ENCODE measurements around the gene RBFOX2. TPM values are rescaled to one million over a fixed set of nuclear protein-coding genes. Genes with fewer than 3 reads are reported as not detected.

Gene RBFOX2
- total RNA-seq, 1 experiment from 2014 or later = 43.3 TPM

DNA sequence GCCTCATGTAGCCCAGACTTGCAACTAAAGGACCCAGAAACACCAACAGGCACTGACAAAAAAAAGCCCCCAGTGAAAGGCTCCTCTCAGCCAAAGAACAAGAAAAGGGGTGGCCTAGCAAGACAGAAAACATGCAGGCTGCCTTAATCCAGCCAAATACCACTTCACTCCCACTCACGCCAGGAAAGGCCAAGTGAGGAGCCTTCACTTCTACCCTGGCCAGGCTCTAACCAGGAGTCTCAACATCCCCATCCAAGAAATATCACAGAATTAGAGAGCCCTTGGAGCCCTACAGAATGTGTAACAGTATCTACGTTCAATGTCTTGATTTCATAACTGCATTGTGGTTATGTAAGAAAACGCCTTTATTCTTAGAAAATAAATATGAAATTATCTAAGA lies 162.0 kb downstream of the RBFOX2 start:
- DNase-seq (ENCODE audit: low spot score) = no peak

GRCh38 chr22:35864545-35865165 lies 164.0 kb downstream of the RBFOX2 start:
- no peak for DNase-seq (ENCODE audit: low spot score)

GRCh38 chr22:35863432-35863831 lies 165.2 kb downstream of the RBFOX2 start:
- DNase-seq (ENCODE audit: low spot score) = no peak

DNA sequence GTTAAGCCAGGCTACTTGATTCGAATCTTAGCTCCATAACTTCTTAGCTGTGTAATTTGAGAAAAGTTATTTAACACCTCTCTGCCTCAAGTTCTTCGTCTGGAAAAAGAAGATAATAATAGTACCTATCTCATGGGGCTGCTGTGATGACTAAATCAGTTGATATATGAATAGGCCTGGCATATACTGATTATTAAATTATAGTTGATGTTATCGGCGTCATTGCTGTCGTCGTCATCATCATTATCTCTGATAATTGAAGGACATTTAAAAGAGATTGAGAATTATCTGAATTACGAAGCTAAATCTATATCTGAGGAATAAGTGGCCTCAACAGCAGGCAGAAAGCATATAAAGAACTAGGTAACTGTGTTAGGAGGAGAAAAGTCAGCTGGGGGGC lies 165.9 kb downstream of the RBFOX2 start:
- DNase-seq (ENCODE audit: low spot score) = no peak

GRCh38 chr22:35861451-35861850 lies 167.2 kb downstream of the RBFOX2 start:
- no peak for DNase-seq (ENCODE audit: low spot score)

GRCh38 chr22:35860837-35861236 lies 167.8 kb downstream of the RBFOX2 start:
- DNase-seq (ENCODE audit: low spot score) = no peak

DNA sequence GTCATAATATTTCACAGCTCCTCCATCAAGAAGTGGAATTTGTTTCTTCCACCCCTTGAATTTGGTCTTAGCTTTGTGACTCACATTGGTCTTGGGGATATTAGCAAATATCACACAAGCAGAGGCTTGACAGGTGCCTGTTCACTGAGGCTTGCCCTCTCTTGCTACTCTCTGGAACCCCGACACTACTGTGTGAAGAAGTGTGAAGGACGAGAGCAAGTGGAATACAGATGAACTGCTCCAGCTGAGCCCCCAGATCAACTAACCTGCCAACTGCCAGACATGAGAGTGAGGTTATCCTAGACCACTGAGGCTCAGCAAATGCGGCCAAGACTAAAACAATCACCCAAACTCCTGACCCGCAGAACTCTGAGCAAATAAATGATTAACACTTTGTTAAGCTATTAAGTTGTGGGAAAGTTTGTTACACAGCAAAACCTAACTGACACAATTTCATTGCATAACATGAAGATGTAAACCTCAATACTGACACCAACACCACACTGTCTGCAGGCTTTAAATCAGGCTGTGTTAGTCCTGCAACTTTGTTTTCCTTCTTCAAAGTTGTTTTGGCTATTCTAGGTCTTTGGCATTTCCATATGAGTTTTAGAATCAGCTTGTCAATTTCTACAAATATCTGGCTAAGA lies 168.4 kb downstream of the RBFOX2 start:
- DNase-seq (ENCODE audit: low spot score) = no peak

DNA sequence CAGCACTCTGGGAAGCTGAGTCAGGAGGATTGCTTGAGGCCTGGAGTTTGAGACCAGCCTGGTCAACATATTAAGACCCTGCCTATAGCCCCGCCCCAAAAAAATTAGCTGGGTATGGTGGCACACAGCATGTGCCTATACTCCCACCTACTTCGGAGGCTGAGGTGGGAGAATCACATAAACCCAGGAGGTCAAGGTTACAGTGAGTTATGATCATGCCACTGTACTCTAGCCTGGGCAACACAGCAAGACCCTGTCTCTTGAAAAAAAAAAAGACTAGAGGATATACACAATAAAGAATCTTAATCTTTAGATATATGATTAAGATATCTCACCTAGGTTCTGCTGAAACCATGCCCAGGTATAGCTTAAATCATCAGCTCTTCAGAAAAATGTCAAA lies 174.3 kb downstream of the RBFOX2 start:
- DNase-seq (ENCODE audit: low spot score) = no peak

- no peak for DNase-seq (ENCODE audit: low spot score)
These were observed 176.5 kb downstream of the RBFOX2 start for GRCh38 chr22:35852076-35852475.

DNA sequence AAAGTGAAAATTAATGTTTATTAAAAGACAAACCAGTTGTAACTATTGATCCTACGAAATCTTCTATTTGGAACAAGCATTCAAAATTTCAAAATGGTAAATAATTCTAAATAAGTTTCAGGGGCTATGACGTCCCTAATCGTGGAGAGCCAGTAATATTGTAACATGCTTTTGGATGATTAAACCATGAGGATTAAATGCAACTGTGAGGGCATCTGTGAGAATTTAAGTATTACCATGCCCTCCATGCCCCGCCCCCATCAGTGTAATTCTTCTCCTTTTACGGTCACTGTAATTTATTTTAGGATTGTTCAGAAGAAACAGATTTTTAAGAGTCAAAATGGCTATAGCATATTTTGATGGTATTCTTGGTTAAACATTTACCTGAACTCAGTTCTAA lies 177.8 kb downstream of the RBFOX2 start:
- DNase-seq (ENCODE audit: low spot score) = no peak

GRCh38 chr22:35846804-35847203 lies 181.8 kb downstream of the RBFOX2 start:
- peak; percentile 9 for DNase-seq (ENCODE audit: low spot score)

GRCh38 chr22:35844886-35845285 lies 183.7 kb downstream of the RBFOX2 start:
- no peak for DNase-seq (ENCODE audit: low spot score)

- peak; percentile 58 for DNase-seq (ENCODE audit: low spot score)
These were observed 185.7 kb downstream of the RBFOX2 start for GRCh38 chr22:35842954-35843353.

DNA sequence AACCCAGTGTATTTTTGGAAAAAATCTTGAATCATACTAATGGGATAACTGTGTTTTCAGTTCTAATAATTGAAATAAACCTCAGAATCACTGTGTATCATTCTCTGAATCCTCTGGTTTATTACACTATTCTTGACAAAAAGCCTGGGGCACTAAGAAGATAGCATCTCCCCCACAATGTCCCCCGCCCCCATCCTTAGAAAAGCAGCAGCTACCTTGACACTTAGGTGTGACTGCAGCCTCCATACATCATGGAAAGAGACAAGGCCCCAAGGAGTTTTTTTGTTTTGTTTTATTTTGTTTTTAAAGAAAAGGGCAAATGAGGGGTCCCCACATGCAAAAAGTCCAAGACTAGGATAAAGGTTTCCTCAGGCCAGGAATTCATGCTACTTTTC lies 186.1 kb downstream of the RBFOX2 start:
- no peak for DNase-seq (ENCODE audit: low spot score)

DNA sequence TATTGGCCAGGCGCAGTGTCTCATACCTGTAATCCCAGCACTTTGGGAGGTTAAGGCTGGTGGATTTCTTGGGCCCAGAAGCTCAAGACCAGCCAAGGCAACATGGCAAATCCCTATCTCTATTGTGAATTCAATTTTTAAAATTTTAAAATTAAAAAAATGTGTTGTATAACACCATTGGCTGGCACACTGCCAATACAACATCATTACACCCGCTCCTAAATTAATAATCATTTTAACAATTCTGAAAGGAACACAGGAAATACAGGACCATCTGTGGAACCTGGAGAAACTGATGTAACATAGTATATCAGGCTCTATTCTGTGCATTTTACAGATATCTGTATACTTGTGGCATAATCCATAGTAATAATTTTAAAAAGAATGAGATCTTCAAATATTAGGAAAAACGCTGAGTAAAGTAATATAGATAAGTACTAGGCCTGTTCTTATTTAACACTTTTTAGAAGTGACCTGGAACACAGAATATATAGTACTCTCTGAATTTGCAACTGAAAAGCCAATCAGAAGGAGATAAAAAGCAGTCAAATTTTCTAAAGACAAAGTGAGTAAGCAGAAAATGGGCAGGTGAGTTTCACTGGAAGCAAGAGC lies 186.6 kb downstream of the RBFOX2 start:
- no peak for DNase-seq (ENCODE audit: low spot score)

DNA sequence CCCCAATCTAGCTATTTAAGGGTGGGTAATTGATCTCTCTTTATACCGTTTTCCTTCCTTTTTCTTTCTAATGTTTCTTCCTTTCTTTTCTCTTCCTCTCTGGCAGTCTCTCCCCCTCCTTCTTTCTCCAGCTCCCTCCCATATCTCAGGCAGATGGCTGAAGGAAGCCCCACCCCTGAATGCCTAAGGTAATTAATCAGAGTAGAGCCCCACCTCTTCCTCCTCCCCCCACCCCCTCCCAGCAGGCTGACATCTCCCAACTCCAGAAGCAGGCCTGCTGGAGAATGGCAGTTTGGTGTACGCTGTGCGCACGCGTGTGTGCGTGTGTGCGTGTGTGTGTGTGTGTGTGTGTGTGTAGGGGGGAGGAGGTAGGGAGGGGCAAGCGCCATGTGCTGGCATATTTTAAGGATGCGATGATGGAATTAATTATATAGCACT lies 188.3 kb downstream of the RBFOX2 start:
- peak; percentile 86 for DNase-seq (ENCODE audit: low spot score)

GRCh38 chr22:35839841-35840301 lies 188.8 kb downstream of the RBFOX2 start:
- DNase-seq (ENCODE audit: low spot score) = peak; percentile 54

- no peak for DNase-seq (ENCODE audit: low spot score)
These were observed 189.6 kb downstream of the RBFOX2 start for GRCh38 chr22:35838855-35839576.

DNA sequence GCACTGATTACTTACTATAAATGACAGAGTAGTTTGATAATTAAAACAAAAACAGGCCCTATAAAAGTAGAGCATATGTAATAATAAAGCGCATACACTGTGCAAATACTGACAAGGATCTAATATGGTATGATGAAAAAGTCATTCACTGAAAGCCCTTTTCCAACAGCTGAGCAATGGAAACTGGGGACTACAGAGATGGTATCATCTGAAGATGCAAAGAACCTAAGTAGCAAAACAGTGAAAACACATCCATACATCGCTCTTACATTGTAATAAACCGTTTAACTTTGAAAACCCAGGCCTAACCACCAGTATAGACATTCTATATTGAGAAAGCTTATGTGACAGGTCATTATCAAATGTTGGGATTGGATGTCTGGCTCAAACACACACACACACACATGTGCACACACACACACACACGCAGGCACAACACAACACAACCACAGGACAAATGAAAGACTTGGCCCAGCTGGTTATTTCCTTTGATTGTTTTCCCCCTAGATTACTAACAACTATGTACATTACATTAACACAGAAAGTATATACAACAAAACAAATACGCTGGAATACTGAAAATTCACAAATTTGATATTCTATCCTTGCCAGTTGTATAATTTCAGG lies 191.4 kb downstream of the RBFOX2 start:
- no peak for DNase-seq (ENCODE audit: low spot score)

DNA sequence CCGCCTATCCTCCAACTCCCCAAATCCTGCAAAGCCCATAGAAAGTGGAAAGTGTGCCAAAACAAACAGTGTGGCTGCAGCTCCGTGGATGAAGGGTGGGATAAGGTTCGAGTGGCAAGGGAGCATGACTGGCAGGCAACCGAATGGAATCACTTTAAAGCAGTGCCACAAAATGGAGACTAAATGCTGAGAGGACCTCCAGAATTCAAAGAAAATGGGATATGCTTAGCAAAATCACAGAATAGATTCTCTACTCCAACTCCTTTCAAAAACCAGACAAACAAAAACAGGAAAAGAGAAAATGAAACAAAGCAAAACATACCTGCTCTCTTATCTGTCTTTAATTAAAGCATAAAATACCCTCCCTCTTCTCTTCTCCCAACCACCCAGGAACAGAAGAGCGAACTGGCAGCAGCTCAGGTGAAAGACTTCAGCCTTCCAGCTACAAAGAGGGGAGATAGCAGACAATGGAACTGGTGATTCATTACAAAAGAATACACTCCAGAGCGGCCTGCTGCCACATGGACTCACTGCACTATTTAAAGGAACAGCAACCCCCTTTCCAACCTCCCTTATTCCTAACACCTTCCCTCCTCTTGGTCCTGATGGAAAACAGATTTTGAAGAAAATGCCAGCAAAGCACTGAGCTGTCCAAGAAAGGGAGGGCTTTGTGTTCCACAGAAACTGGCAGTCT lies 192.5 kb downstream of the RBFOX2 start:
- DNase-seq (ENCODE audit: low spot score) = peak; percentile 64

Data from HT-29 (cell line).